Activated CD8-positive, alpha-beta memory T cell treated with anti-CD3 and anti-CD28 coated beads, Interleukin-2, amount 50 U/mL, for 24 hours (primary cell): ENCODE data around the gene HNRNPUL1.
"Not testable (repeated sequence)": the region's sequence is repeated elsewhere in the genome, so short reads cannot be mapped to it uniquely, and the experiment has no call there.

ENCODE experiments used
- DNase-seq: peaks from one replicate; pipeline ENCODE4 v3.0.0-alpha.2; 2020; ENCODE audit errors: extremely low read depth

The HNRNPUL1 gene

GRCh38 chr19:41263850-41264580 is at the start of gene HNRNPUL1:
TSS of gene HNRNPUL1 (plus strand) at chr19:41264372. CDS start at chr19:41264504, 132 bp downstream.
- DNase-seq, result peak; percentile 97

GRCh38 chr19:41217741-41218140 is 46.4 kb upstream of the HNRNPUL1 start:
- no peak for DNase-seq

GRCh38 chr19:41218249-41218614 is 45.9 kb upstream of the HNRNPUL1 start:
- DNase-seq, result no peak

GRCh38 chr19:41218615-41219507 is 45.3 kb upstream of the HNRNPUL1 start, which contains the start of gene AXL:
TSS of gene AXL (plus strand) at chr19:41219223. CDS start at chr19:41219393, 170 bp downstream.
- no peak for DNase-seq

GRCh38 chr19:41219924-41220567 is 44.1 kb upstream of the HNRNPUL1 start:
- DNase-seq, result no peak

GRCh38 chr19:41220811-41221210 is 43.4 kb upstream of the HNRNPUL1 start:
- no peak for DNase-seq

GRCh38 chr19:41221514-41222205 is 42.5 kb upstream of the HNRNPUL1 start:
- DNase-seq, result no peak

- DNase-seq, result no peak
Measured at GRCh38 chr19:41222240-41222639, 41.9 kb upstream of the HNRNPUL1 start.

- DNase-seq, result no peak
Measured at GRCh38 chr19:41223431-41224234, 40.5 kb upstream of the HNRNPUL1 start.

- DNase-seq, result no peak
Measured at GRCh38 chr19:41224632-41225031, 39.5 kb upstream of the HNRNPUL1 start.

- peak; percentile 31 for DNase-seq
Measured at GRCh38 chr19:41225238-41226052, 38.7 kb upstream of the HNRNPUL1 start.

GRCh38 chr19:41226053-41226873 is 37.9 kb upstream of the HNRNPUL1 start:
- DNase-seq, result no peak

- DNase-seq, result no peak
Measured at GRCh38 chr19:41226874-41227390, 37.2 kb upstream of the HNRNPUL1 start.

- no peak for DNase-seq
Measured at GRCh38 chr19:41228486-41228885, 35.7 kb upstream of the HNRNPUL1 start.

- not testable (repeated sequence) for DNase-seq
Measured at GRCh38 chr19:41229338-41229737, 34.8 kb upstream of the HNRNPUL1 start.

- DNase-seq, result no peak
Measured at GRCh38 chr19:41230067-41230857, 33.9 kb upstream of the HNRNPUL1 start.

- no peak for DNase-seq
Measured at GRCh38 chr19:41232686-41233085, 31.5 kb upstream of the HNRNPUL1 start.

- DNase-seq, result no peak
Measured at GRCh38 chr19:41233748-41234240, 30.4 kb upstream of the HNRNPUL1 start.
